Activated CD4-positive, alpha-beta T cell treated with anti-CD3 and anti-CD28 coated beads for 24 hours (primary cell): Measurements from ENCODE around the gene CATSPERD.

ENCODE experiments used
- DNase-seq, 2 donors: peaks; one replicate each; pipeline ENCODE4 v3.0.0-alpha.2; 2020; ENCODE audit warnings: low read depth in 2 of 2

CATSPERD gene

GRCh38 chr19:5804516-5805461 lies 84.4 kb downstream of the CATSPERD start, which contains the start of gene NRTN:
Gene NRTN, plus strand, starts transcription at chr19:5805067. Its CDS starts 19,099 bp downstream, at chr19:5824166.
- no peak for DNase-seq

GRCh38 chr19:5805462-5806132 lies 85.2 kb downstream of the CATSPERD start:
- DNase-seq, result peak; percentile 42 to 54

GRCh38 chr19:5806133-5806489 lies 85.7 kb downstream of the CATSPERD start:
- no peak for DNase-seq

GRCh38 chr19:5806905-5807304 lies 86.5 kb downstream of the CATSPERD start:
- DNase-seq, result no peak

GRCh38 chr19:5808120-5808816 lies 87.8 kb downstream of the CATSPERD start:
- no peak for DNase-seq

- no peak for DNase-seq
Measured at GRCh38 chr19:5809053-5809452, 88.6 kb downstream of the CATSPERD start.

GRCh38 chr19:5809469-5809868 lies 89.0 kb downstream of the CATSPERD start:
- no peak for DNase-seq

GRCh38 chr19:5811117-5811516 lies 90.7 kb downstream of the CATSPERD start:
- DNase-seq, result no peak

GRCh38 chr19:5814123-5814851 lies 93.8 kb downstream of the CATSPERD start:
- DNase-seq, result no peak

- no peak for DNase-seq
Measured at GRCh38 chr19:5814852-5815246, 94.4 kb downstream of the CATSPERD start.

- no peak for DNase-seq
Measured at GRCh38 chr19:5817218-5817617, 96.8 kb downstream of the CATSPERD start.

GRCh38 chr19:5818594-5818993 lies 98.2 kb downstream of the CATSPERD start:
- DNase-seq, result no peak

GRCh38 chr19:5820785-5821184 lies 100.3 kb downstream of the CATSPERD start:
- DNase-seq, result no peak

- DNase-seq, result no peak
Measured at GRCh38 chr19:5821521-5822180, 101.2 kb downstream of the CATSPERD start.

- no peak for DNase-seq
Measured at GRCh38 chr19:5822181-5822844, 101.9 kb downstream of the CATSPERD start.

GRCh38 chr19:5823579-5824281 lies 103.3 kb downstream of the CATSPERD start:
- DNase-seq, result no peak

- no peak for DNase-seq
Measured at GRCh38 chr19:5824751-5825150, 104.3 kb downstream of the CATSPERD start.

GRCh38 chr19:5825178-5825577 lies 104.7 kb downstream of the CATSPERD start:
- DNase-seq, result no peak

- DNase-seq, result no peak
Measured at GRCh38 chr19:5826531-5827341, 106.3 kb downstream of the CATSPERD start.
